Mesothelial cell of epicardium (in vitro differentiated cells): ENCODE results near the gene TGM3. TPM values are rescaled to one million over a fixed set of nuclear protein-coding genes. Genes with fewer than 3 reads are reported as not detected.
"Not testable (repeated sequence)": the region's sequence is repeated elsewhere in the genome, so short reads cannot be mapped to it uniquely, and the experiment has no call there.

Source experiments
- DNase-seq, 2 experiments: peaks; one replicate each; pipeline ENCODE4 v3.0.0; 2021; ENCODE audit warnings: low spot score in 2 of 2; ENCODE audit not compliant: unreplicated experiment in 2 of 2
- H3K27ac Mint-ChIP-seq: 2 replicates; pipeline ENCODE4 v1.8.0; 2021; ENCODE audit warnings: mixed read lengths
- H3K27me3 Mint-ChIP-seq: 2 replicates; pipeline ENCODE4 v1.8.0; 2021; ENCODE audit warnings: low read depth, mixed read lengths
- H3K36me3 Mint-ChIP-seq: 2 replicates; pipeline ENCODE4 v1.8.0; 2021; ENCODE audit warnings: mixed read lengths
- H3K4me1 Mint-ChIP-seq: 2 replicates; pipeline ENCODE4 v1.8.0; 2021; ENCODE audit warnings: mixed read lengths
- H3K4me3 Mint-ChIP-seq: 2 replicates; pipeline ENCODE4 v1.8.0; 2021; ENCODE audit warnings: mild to moderate bottlenecking, moderate library complexity, mixed read lengths
- H3K9me3 Mint-ChIP-seq: 2 replicates; pipeline ENCODE4 v1.8.0; 2021; ENCODE audit warnings: mixed read lengths
- CTCF ChIP-seq: fragments of 200-600 bp; sonication (generic); IDR thresholded peaks from one replicate; pipeline ENCODE4 v1.5.0; 2021; ENCODE audit warnings: antibody characterized with exemption; ENCODE audit not compliant: unreplicated experiment
- total RNA-seq: library from RNA; stranded (reverse); gene quantifications from 3 replicates; pipeline ENCODE4 v1.2.1, GENCODE V29; 2021

TGM3 gene
- total RNA-seq, 1 donor from 2014 or later = 0.13 TPM

- no peak for TF ChIP-seq CTCF
- no peak for DNase-seq
- peaks cover 3% of the 10 kb centered on the region for H3K9me3 Mint-ChIP-seq
- H3K4me1 Mint-ChIP-seq = peaks cover 4% of the 10 kb centered on the region
- H3K36me3 Mint-ChIP-seq = no peaks in the 10 kb centered on the region
- no peak overlapping the region for H3K4me3 Mint-ChIP-seq
- H3K27me3 Mint-ChIP-seq = peaks cover 2% of the 10 kb centered on the region
- H3K27ac Mint-ChIP-seq = no peak overlapping the region
Observed at GRCh38 chr20:2261046-2261485, 34.7 kb upstream of the TGM3 start.

GRCh38 chr20:2261629-2262028 lies 34.2 kb upstream of the TGM3 start:
- Mint-ChIP-seq H3K27ac (no peak overlapping the region), H3K4me3 (no peak overlapping the region), H3K9me3 (peaks cover 3% of the 10 kb centered on the region), H3K27me3 (peaks cover 2% of the 10 kb centered on the region), H3K4me1 (peaks cover 4% of the 10 kb centered on the region), H3K36me3 (no peaks in the 10 kb centered on the region)
- TF ChIP-seq CTCF = no peak
- no peak for DNase-seq

GRCh38 chr20:2264118-2264517 lies 31.7 kb upstream of the TGM3 start:
- Mint-ChIP-seq H3K27me3 (no peaks in the 10 kb centered on the region), H3K4me1 (no peaks in the 10 kb centered on the region), H3K36me3 (no peaks in the 10 kb centered on the region), H3K4me3 (no peak overlapping the region), H3K9me3 (peaks cover 17% of the 10 kb centered on the region), H3K27ac (no peak overlapping the region)
- TF ChIP-seq CTCF = no peak
- no peak for DNase-seq

GRCh38 chr20:2264621-2265374 lies 31.0 kb upstream of the TGM3 start:
- H3K36me3 Mint-ChIP-seq, DNase-seq, H3K27ac Mint-ChIP-seq, H3K27me3 Mint-ChIP-seq, H3K4me1 Mint-ChIP-seq, H3K4me3 Mint-ChIP-seq: not testable (repeated sequence)
- peaks cover 22% of the 10 kb centered on the region for H3K9me3 Mint-ChIP-seq

- Mint-ChIP-seq H3K27me3 (no peaks in the 10 kb centered on the region), H3K4me1 (no peaks in the 10 kb centered on the region), H3K4me3 (no peak overlapping the region), H3K36me3 (no peaks in the 10 kb centered on the region), H3K27ac (no peak overlapping the region), H3K9me3 (peaks cover 8% of the 10 kb centered on the region)
- TF ChIP-seq CTCF = no peak
- DNase-seq = no peak
Observed at GRCh38 chr20:2273634-2274302, 22.0 kb upstream of the TGM3 start.

GRCh38 chr20:2276015-2276414 lies 19.8 kb upstream of the TGM3 start:
- Mint-ChIP-seq H3K4me1 (no peaks in the 10 kb centered on the region), H3K27ac (no peak overlapping the region), H3K9me3 (peaks cover 5% of the 10 kb centered on the region), H3K36me3 (no peaks in the 10 kb centered on the region), H3K27me3 (peaks cover 3% of the 10 kb centered on the region), H3K4me3 (no peak overlapping the region)
- no peak for TF ChIP-seq CTCF
- no peak for DNase-seq
